ENCODE results near the gene KDM7A. TPM values are rescaled to one million over a fixed set of nuclear protein-coding genes. Genes with fewer than 3 reads are reported as not detected.

Gene KDM7A
- polyA plus RNA-seq, 1 of the 3 experiments (the other 2 are of a cell fraction) = 0.94 TPM

- POLR2A ChIA-PET = no interaction called here
- CTCF ChIA-PET = interaction anchor here (1.0 kb wide), 1 partner anchor 9 kb away, joined by 3 read pairs; no protein-coding TSS in a partner anchor
- H3K36me3 ChIP-seq (replicated peaks in 1 of 2; ENCODE audit: control insufficient read depth in 1 of 2, insufficient read depth in 2 of 2, low read length in 1 of 2) = no peaks in the 10 kb centered on the region
- H3K4me2 ChIP-seq = no peak overlapping the region
- no peak overlapping the region for H3K4me3 ChIP-seq (ENCODE audit: low read depth in 2 of 2, low read length in 1 of 2)
- no peaks in the 10 kb centered on the region for H3K4me1 ChIP-seq (ENCODE audit: control insufficient read depth in 1 of 2, insufficient read depth in 2 of 2, low read depth in 1 of 2, low read length in 1 of 2)
- no peak overlapping the region for H2AFZ ChIP-seq (ENCODE audit: low read depth)
- DNase-seq = no peak
- no peak for TF ChIP-seq FOXM1 (IDR thresholded peaks at IDR 0.05; ENCODE audit: low read depth)
- TF ChIP-seq ELF1 (IDR thresholded peaks at IDR 0.05) = no peak
- TF ChIP-seq MEF2A (IDR thresholded peaks at IDR 0.05; ENCODE audit: borderline replicate concordance, low read depth) = no peak
- no peak for TF ChIP-seq EZH2phosphoT487 (IDR thresholded peaks at IDR 0.05; ENCODE audit: borderline replicate concordance, low read depth)
- no peak for TF ChIP-seq YY1 (IDR thresholded peaks at IDR 0.05; ENCODE audit: low read depth)
- TF ChIP-seq GATA2 (CRISPR knock-in tag; IDR thresholded peaks at IDR 0.05) = no peak
- TF ChIP-seq TEAD4 (IDR thresholded peaks at IDR 0.05; ENCODE audit: borderline replicate concordance, insufficient read depth) = no peak
- TF ChIP-seq, protein P1, sequence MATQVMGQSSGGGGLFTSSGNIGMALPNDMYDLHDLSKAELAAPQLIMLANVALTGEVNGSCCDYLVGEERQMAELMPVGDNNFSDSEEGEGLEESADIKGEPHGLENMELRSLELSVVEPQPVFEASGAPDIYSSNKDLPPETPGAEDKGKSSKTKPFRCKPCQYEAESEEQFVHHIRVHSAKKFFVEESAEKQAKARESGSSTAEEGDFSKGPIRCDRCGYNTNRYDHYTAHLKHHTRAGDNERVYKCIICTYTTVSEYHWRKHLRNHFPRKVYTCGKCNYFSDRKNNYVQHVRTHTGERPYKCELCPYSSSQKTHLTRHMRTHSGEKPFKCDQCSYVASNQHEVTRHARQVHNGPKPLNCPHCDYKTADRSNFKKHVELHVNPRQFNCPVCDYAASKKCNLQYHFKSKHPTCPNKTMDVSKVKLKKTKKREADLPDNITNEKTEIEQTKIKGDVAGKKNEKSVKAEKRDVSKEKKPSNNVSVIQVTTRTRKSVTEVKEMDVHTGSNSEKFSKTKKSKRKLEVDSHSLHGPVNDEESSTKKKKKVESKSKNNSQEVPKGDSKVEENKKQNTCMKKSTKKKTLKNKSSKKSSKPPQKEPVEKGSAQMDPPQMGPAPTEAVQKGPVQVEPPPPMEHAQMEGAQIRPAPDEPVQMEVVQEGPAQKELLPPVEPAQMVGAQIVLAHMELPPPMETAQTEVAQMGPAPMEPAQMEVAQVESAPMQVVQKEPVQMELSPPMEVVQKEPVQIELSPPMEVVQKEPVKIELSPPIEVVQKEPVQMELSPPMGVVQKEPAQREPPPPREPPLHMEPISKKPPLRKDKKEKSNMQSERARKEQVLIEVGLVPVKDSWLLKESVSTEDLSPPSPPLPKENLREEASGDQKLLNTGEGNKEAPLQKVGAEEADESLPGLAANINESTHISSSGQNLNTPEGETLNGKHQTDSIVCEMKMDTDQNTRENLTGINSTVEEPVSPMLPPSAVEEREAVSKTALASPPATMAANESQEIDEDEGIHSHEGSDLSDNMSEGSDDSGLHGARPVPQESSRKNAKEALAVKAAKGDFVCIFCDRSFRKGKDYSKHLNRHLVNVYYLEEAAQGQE (IDR thresholded peaks at IDR 0.05; ENCODE audit: low read depth, low read length) = no peak
- no peak for TF ChIP-seq RAD21 (IDR thresholded peaks at IDR 0.05; ENCODE audit: low read length)
- TF ChIP-seq, protein P2, sequence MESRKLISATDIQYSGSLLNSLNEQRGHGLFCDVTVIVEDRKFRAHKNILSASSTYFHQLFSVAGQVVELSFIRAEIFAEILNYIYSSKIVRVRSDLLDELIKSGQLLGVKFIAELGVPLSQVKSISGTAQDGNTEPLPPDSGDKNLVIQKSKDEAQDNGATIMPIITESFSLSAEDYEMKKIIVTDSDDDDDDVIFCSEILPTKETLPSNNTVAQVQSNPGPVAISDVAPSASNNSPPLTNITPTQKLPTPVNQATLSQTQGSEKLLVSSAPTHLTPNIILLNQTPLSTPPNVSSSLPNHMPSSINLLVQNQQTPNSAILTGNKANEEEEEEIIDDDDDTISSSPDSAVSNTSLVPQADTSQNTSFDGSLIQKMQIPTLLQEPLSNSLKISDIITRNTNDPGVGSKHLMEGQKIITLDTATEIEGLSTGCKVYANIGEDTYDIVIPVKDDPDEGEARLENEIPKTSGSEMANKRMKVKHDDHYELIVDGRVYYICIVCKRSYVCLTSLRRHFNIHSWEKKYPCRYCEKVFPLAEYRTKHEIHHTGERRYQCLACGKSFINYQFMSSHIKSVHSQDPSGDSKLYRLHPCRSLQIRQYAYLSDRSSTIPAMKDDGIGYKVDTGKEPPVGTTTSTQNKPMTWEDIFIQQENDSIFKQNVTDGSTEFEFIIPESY (IDR thresholded peaks at IDR 0.05; ENCODE audit: borderline replicate concordance, low read depth) = no peak
- no peak for TF ChIP-seq RFX5 (IDR thresholded peaks at IDR 0.05; ENCODE audit: low read length)
- no peaks in the 10 kb centered on the region for H3K9me2 ChIP-seq
- H3K79me2 ChIP-seq (ENCODE audit: insufficient read depth) = no peaks in the 10 kb centered on the region
- H4K20me1 ChIP-seq (ENCODE audit: insufficient read depth) = no peaks in the 10 kb centered on the region
- no peaks in the 10 kb centered on the region for H3K27me3 ChIP-seq (ENCODE audit: insufficient read depth)
- peaks cover 22% of the 10 kb centered on the region for H3K9me3 ChIP-seq
- no peak overlapping the region for H3K27ac ChIP-seq (ENCODE audit: low read depth in 2 of 2, low read length in 1 of 2)
- no peaks in the 10 kb centered on the region for H3F3A ChIP-seq (replicated peaks; ENCODE audit: insufficient read depth)
- H3K9ac ChIP-seq = no peak overlapping the region
These were observed 106.2 kb downstream of the KDM7A start for GRCh38 chr7:140070546-140070945.

- Histone ChIP-seq H3K36me3 (replicated peaks in 1 of 2; ENCODE audit: control insufficient read depth in 1 of 2, insufficient read depth in 2 of 2, low read length in 1 of 2) (no peaks in the 10 kb centered on the region), H3K4me2 (no peak overlapping the region), H3K9ac (no peak overlapping the region), H3F3A (replicated peaks; ENCODE audit: insufficient read depth) (no peaks in the 10 kb centered on the region), H3K27me3 (ENCODE audit: insufficient read depth) (no peaks in the 10 kb centered on the region), H4K20me1 (ENCODE audit: insufficient read depth) (no peaks in the 10 kb centered on the region), H3K9me2 (no peaks in the 10 kb centered on the region), H3K27ac (ENCODE audit: low read depth in 2 of 2, low read length in 1 of 2) (no peak overlapping the region), H3K4me3 (ENCODE audit: low read depth in 2 of 2, low read length in 1 of 2) (no peak overlapping the region), H2AFZ (ENCODE audit: low read depth) (no peak overlapping the region), H3K9me3 (peaks cover 22% of the 10 kb centered on the region), H3K79me2 (ENCODE audit: insufficient read depth) (no peaks in the 10 kb centered on the region), H3K4me1 (ENCODE audit: control insufficient read depth in 1 of 2, insufficient read depth in 2 of 2, low read depth in 1 of 2, low read length in 1 of 2) (no peaks in the 10 kb centered on the region)
- 66% methylated on average over 4 of the region's 4 CpGs for WGBS (ENCODE audit: low lambda C conversion rate)
- CTCF ChIA-PET = interaction anchor here (1.0 kb wide), 1 partner anchor 10 kb away, joined by 3 read pairs; no protein-coding TSS in a partner anchor
- POLR2A ChIA-PET = no interaction called here
- DNase-seq = no peak
- TF ChIP-seq, protein P3, sequence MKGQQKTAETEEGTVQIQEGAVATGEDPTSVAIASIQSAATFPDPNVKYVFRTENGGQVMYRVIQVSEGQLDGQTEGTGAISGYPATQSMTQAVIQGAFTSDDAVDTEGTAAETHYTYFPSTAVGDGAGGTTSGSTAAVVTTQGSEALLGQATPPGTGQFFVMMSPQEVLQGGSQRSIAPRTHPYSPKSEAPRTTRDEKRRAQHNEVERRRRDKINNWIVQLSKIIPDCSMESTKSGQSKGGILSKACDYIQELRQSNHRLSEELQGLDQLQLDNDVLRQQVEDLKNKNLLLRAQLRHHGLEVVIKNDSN (IDR thresholded peaks at IDR 0.05; ENCODE audit: borderline replicate concordance, low read depth) = no peak
- no peak for TF ChIP-seq RAD21 (IDR thresholded peaks at IDR 0.05; ENCODE audit: low read length)
- no peak for TF ChIP-seq TEAD4 (IDR thresholded peaks at IDR 0.05; ENCODE audit: borderline replicate concordance, insufficient read depth)
- TF ChIP-seq SIN3A (IDR thresholded peaks at IDR 0.05; ENCODE audit: borderline replicate concordance, low read depth, low read length) = no peak
- TF ChIP-seq, protein P1 (IDR thresholded peaks at IDR 0.05; ENCODE audit: low read depth, low read length) = no peak
- no peak for TF ChIP-seq FOXJ3 (CRISPR knock-in tag; IDR thresholded peaks at IDR 0.05)
- no peak for TF ChIP-seq RXRA (IDR thresholded peaks at IDR 0.05; ENCODE audit: borderline replicate concordance, low read depth)
- no peak for TF ChIP-seq RCOR1 (IDR thresholded peaks at IDR 0.05; ENCODE audit: low read length)
- no peak for TF ChIP-seq MAX (IDR thresholded peaks at IDR 0.05; ENCODE audit: low read depth)
These were observed 107.4 kb downstream of the KDM7A start for GRCh38 chr7:140069298-140069949.
